Measurements from ENCODE around the gene PAQR5. TPM values are rescaled to one million over a fixed set of nuclear protein-coding genes. Genes with fewer than 3 reads are reported as not detected.

The PAQR5 gene
- total RNA-seq, 1 experiment from 2014 or later: 34.0 TPM

DNA sequence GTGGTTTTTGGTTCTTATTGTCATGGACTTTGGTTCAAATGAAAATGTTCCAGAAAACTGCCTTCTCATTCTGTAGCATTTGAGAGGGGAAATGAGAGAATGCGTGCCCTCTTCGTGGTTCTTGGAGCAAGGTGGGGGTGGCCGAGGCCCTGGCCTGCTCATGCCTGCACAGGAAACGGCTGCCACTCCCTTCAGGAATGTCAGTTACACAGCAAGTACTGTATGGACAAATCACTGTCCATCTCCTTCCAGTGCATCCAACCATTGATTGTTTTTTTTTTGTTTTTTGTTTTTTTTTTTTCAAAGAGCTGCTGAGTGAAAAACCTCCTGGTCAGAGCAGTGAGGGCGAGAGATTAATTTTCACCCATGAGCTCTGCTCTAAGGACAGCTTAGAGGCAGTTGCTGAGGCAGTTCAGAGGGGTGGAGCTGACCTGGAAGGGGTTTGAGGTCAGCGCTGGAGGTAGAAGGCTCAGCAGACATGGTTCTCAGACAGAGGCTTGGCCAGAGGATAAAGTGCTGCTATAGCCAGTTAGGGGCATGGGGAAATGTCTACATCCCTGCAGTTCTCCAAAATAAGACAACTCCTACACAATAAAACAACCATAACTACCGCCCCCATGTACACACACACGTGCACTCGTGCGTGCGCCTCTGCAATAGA lies 95.2 kb downstream of the PAQR5 start:
- Histone ChIP-seq H4K20me1 (ENCODE audit: insufficient read depth) (no peaks in the 10 kb centered on the region), H3K36me3 (ENCODE audit: control insufficient read depth in 1 of 2, insufficient read depth in 2 of 2, low read length in 2 of 2) (no peaks in the 10 kb centered on the region), H3K9me3 (ENCODE audit: control insufficient read depth in 1 of 2, insufficient read depth in 1 of 2, low read depth in 1 of 2, low read length in 2 of 2) (no peaks in the 10 kb centered on the region), H3K4me1 (ENCODE audit: control insufficient read depth in 1 of 2, insufficient read depth in 2 of 2, low read length in 2 of 2) (peaks cover 18 to 39% of the 10 kb centered on the region in 2 experiments), H3K9me2 (ENCODE audit: insufficient read depth) (no peaks in the 10 kb centered on the region), H3K9ac (ENCODE audit: low read length) (no peak overlapping the region), H3K27ac (ENCODE audit: low read depth, low read length) (no peak overlapping the region), H3K79me2 (ENCODE audit: insufficient read depth, low read length) (no peaks in the 10 kb centered on the region), H3K4me2 (ENCODE audit: low read length) (peak overlapping the region; percentile 41; the same call in 1 of the 2 replicates), H2AFZ (ENCODE audit: low read depth, low read length, poor library complexity, severe bottlenecking) (no peak overlapping the region), H3K27me3 (ENCODE audit: insufficient read depth, low read length) (no peaks in the 10 kb centered on the region), H3K4me3 (replicated peaks in 1 of 2; ENCODE audit: low read depth in 1 of 2, low read length in 2 of 2) (no peak overlapping the region)
- DNase-seq (ENCODE audit: low read depth, low spot score) (no peak), ATAC-seq (peak; percentile 30)
- RAD21 ChIA-PET (ENCODE audit: low non-redundant PET in 1 of 2, low total read pairs in 2 of 2, uncharacterized antibody in 2 of 2, unreplicated experiment in 2 of 2): interaction anchor here in 1 of 2 experiments (0.7 kb wide), 1 partner anchor 334 kb away, joined by 4 read pairs; no protein-coding TSS in a partner anchor
- CTCF ChIA-PET: interaction anchor here (0.6 to 3.6 kb wide), 12 partner anchors 12 to 469 kb away, joined by 3 to 18 read pairs (median 3); no protein-coding TSS in a partner anchor
- no TSS peak for BruUV-seq (replicated peaks)
- TF ChIP-seq JUND (IDR thresholded peaks at IDR 0.05) (no peak), SRF (IDR thresholded peaks at IDR 0.05; ENCODE audit: low read depth) (no peak)
- TF ChIP-seq, protein P1, sequence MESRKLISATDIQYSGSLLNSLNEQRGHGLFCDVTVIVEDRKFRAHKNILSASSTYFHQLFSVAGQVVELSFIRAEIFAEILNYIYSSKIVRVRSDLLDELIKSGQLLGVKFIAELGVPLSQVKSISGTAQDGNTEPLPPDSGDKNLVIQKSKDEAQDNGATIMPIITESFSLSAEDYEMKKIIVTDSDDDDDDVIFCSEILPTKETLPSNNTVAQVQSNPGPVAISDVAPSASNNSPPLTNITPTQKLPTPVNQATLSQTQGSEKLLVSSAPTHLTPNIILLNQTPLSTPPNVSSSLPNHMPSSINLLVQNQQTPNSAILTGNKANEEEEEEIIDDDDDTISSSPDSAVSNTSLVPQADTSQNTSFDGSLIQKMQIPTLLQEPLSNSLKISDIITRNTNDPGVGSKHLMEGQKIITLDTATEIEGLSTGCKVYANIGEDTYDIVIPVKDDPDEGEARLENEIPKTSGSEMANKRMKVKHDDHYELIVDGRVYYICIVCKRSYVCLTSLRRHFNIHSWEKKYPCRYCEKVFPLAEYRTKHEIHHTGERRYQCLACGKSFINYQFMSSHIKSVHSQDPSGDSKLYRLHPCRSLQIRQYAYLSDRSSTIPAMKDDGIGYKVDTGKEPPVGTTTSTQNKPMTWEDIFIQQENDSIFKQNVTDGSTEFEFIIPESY (IDR thresholded peaks at IDR 0.05; ENCODE audit: extremely low read depth, insufficient replicate concordance, low read length): no peak
- POLR2A ChIA-PET: no interaction called here
- intact Hi-C loops (cut with micrococcal nuclease): loop anchor here (1.0 to 5.0 kb wide), 4 partner anchors 97 to 335 kb away; partner anchors contain the start of genes GLCE and PAQR5

DNA sequence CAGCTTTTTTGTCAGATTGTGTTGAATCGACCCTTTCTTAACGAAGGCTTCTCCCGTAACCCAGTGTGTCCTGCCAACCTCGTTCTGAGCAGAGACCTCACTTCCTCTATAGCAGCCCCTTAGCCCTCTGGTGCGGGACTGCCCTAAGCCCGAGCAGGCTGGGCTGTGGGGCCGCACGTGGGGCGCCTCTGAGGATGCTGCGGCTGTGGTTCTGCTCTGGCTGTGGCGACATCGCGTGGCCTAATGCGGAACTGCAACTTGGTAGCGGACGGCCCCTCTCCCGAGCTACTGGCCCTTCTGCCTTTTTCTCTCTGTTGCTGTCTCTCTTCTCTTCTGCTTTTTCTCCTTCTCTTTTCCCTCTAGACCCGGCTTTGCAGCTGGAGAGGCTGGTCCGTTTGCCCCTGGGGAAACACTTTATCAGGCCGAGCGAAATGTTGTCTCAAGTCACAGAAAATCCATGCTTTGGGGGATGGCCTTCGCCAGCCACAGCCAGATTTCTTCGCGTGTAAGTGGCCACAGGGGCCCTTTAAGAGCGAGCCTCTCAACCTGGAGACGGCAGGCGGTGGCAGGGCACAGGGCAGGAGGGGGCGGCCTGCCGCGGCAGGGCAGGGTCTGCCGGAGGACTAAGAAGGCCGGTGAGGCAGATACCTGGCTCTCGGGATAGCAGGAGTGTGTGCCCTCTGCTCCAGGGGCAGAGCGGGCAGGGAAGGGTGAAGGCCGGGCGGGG lies 96.0 kb downstream of the PAQR5 start:
- Histone ChIP-seq H2AFZ (ENCODE audit: low read depth, low read length, poor library complexity, severe bottlenecking) (no peak overlapping the region), H3K4me3 (replicated peaks in 1 of 2; ENCODE audit: low read depth in 1 of 2, low read length in 2 of 2) (no peak overlapping the region), H3K4me1 (ENCODE audit: control insufficient read depth in 1 of 2, insufficient read depth in 2 of 2, low read length in 2 of 2) (peaks cover 18 to 39% of the 10 kb centered on the region in 2 experiments), H3K9me3 (ENCODE audit: control insufficient read depth in 1 of 2, insufficient read depth in 1 of 2, low read depth in 1 of 2, low read length in 2 of 2) (no peaks in the 10 kb centered on the region), H3K9me2 (ENCODE audit: insufficient read depth) (no peaks in the 10 kb centered on the region), H3K9ac (ENCODE audit: low read length) (no peak overlapping the region), H3K36me3 (ENCODE audit: control insufficient read depth in 1 of 2, insufficient read depth in 2 of 2, low read length in 2 of 2) (no peaks in the 10 kb centered on the region), H3K27me3 (ENCODE audit: insufficient read depth, low read length) (no peaks in the 10 kb centered on the region), H4K20me1 (ENCODE audit: insufficient read depth) (no peaks in the 10 kb centered on the region), H3K4me2 (ENCODE audit: low read length) (peak overlapping the region; percentile 41; the same call in 1 of the 2 replicates), H3K27ac (ENCODE audit: low read depth, low read length) (no peak overlapping the region), H3K79me2 (ENCODE audit: insufficient read depth, low read length) (no peaks in the 10 kb centered on the region)
- CTCF ChIA-PET: interaction anchor here (0.6 to 3.6 kb wide), 16 partner anchors 11 to 469 kb away, joined by 3 to 18 read pairs (median 3); partner anchors contain the start of gene KIF23
- POLR2A ChIA-PET: no interaction called here
- DNase-seq (ENCODE audit: low read depth, low spot score): peak; percentile 16
- RAD21 ChIA-PET (ENCODE audit: low non-redundant PET in 1 of 2, low total read pairs in 2 of 2, uncharacterized antibody in 2 of 2, unreplicated experiment in 2 of 2): interaction anchor here in 1 of 2 experiments (0.7 kb wide), 1 partner anchor 334 kb away, joined by 4 read pairs; no protein-coding TSS in a partner anchor
- ATAC-seq: peak; percentile 96
- BruUV-seq (replicated peaks): no TSS peak
- intact Hi-C loops (cut with micrococcal nuclease): loop anchor here (1.0 to 5.0 kb wide), 4 partner anchors 97 to 335 kb away; partner anchors contain the start of genes GLCE and PAQR5
- no peak for TF ChIP-seq SIN3A (IDR thresholded peaks at IDR 0.05; ENCODE audit: low read depth)
- TF ChIP-seq CEBPB (IDR thresholded peaks at IDR 0.05; ENCODE audit: low read depth): no peak
- TF ChIP-seq TCF7L2 (IDR thresholded peaks at IDR 0.05; ENCODE audit: borderline replicate concordance, extremely low read depth, insufficient read depth, insufficient read length): no peak
- TF ChIP-seq CBX3 (IDR thresholded peaks at IDR 0.05; ENCODE audit: low read depth): no peak
- TF ChIP-seq POLR2AphosphoS5 (IDR thresholded peaks at IDR 0.05; ENCODE audit: low read depth, low read length): no peak
- no peak for TF ChIP-seq SRF (IDR thresholded peaks at IDR 0.05; ENCODE audit: low read depth)
- TF ChIP-seq ELF1 (IDR thresholded peaks at IDR 0.05; ENCODE audit: borderline replicate concordance, low read depth): no peak
- no peak for TF ChIP-seq POLR2A (IDR thresholded peaks at IDR 0.05; ENCODE audit: borderline replicate concordance, extremely low read depth, insufficient read depth, insufficient read length)
- no peak for TF ChIP-seq JUND (IDR thresholded peaks at IDR 0.05)
- TF ChIP-seq FOSL1 (IDR thresholded peaks at IDR 0.05; ENCODE audit: low read depth): no peak
- peak; percentile 91 for TF ChIP-seq RAD21 (IDR thresholded peaks at IDR 0.05; ENCODE audit: low read depth)
- TF ChIP-seq EZH2phosphoT487 (IDR thresholded peaks at IDR 0.05; ENCODE audit: borderline replicate concordance): no peak
- TF ChIP-seq ZNF274 (IDR thresholded peaks at IDR 0.05; ENCODE audit: low read depth, low read length): no peak

Data from HCT116 (cell line).